ENCODE results near the gene KLK4. TPM values are rescaled to one million over a fixed set of nuclear protein-coding genes. Genes with fewer than 3 reads are reported as not detected.

The KLK4 gene
- under 1 TPM; 0.06 to 0.18 TPM for polyA plus RNA-seq

GRCh38 chr19:50911206-50912101, at the start of gene KLK4:
KLK4 (minus strand) TSS chr19:50911395; CDS start chr19:50910738, 657 bp downstream.
- no peaks in the 10 kb centered on the region for H3K36me3 ChIP-seq (ENCODE audit: control insufficient read depth in 2 of 2, insufficient read depth in 2 of 2, low read length in 1 of 2)
- H3K27me3 ChIP-seq (ENCODE audit: control insufficient read depth in 1 of 2, insufficient read depth in 2 of 2, low read length in 2 of 2) = peaks cover 0 to 11% of the 10 kb centered on the region in 2 donors
- no peak within 1 kb of the TSS for H3K4me3 ChIP-seq (ENCODE audit: low read depth in 1 of 2, low read length in 2 of 2)
- 53 to 69% methylated on average over 9 of the region's 9 CpGs for WGBS, 2 donors
- H3K4me1 ChIP-seq (ENCODE audit: control insufficient read depth in 2 of 2, insufficient read depth in 2 of 2, low read length in 1 of 2) = peaks cover 0 to 4% of the 10 kb centered on the region in 2 donors
- H3K9me3 ChIP-seq (ENCODE audit: control insufficient read depth in 2 of 2, insufficient read depth in 1 of 2, low read depth in 1 of 2, low read length in 1 of 2) = no peaks in the 10 kb centered on the region
- no peak within 1 kb of the TSS for H3K27ac ChIP-seq (ENCODE audit: low read depth in 2 of 2, low read length in 1 of 2)

- no peak overlapping the region for H3K4me3 ChIP-seq (ENCODE audit: low read depth in 1 of 2, low read length in 2 of 2)
- H3K9me3 ChIP-seq (ENCODE audit: control insufficient read depth in 2 of 2, insufficient read depth in 1 of 2, low read depth in 1 of 2, low read length in 1 of 2) = peaks cover 0 to 7% of the 10 kb centered on the region in 2 donors
- H3K27me3 ChIP-seq (ENCODE audit: control insufficient read depth in 1 of 2, insufficient read depth in 2 of 2, low read length in 2 of 2) = no peaks in the 10 kb centered on the region
- no peaks in the 10 kb centered on the region for H3K36me3 ChIP-seq (ENCODE audit: control insufficient read depth in 2 of 2, insufficient read depth in 2 of 2, low read length in 1 of 2)
- 41% methylated on average over 6 to 8 of the region's 9 CpGs for WGBS, 2 donors
- no peaks in the 10 kb centered on the region for H3K4me1 ChIP-seq (ENCODE audit: control insufficient read depth in 2 of 2, insufficient read depth in 2 of 2, low read length in 1 of 2)
- H3K27ac ChIP-seq (ENCODE audit: low read depth in 2 of 2, low read length in 1 of 2) = no peak overlapping the region
These were observed 48.7 kb upstream of the KLK4 start for GRCh38 chr19:50959731-50960500.

- Histone ChIP-seq H3K4me3 (ENCODE audit: low read depth in 1 of 2, low read length in 2 of 2) (no peak overlapping the region), H3K4me1 (ENCODE audit: control insufficient read depth in 2 of 2, insufficient read depth in 2 of 2, low read length in 1 of 2) (peaks cover 0 to 2% of the 10 kb centered on the region in 2 donors), H3K27me3 (ENCODE audit: control insufficient read depth in 1 of 2, insufficient read depth in 2 of 2, low read length in 2 of 2) (no peaks in the 10 kb centered on the region), H3K36me3 (ENCODE audit: control insufficient read depth in 2 of 2, insufficient read depth in 2 of 2, low read length in 1 of 2) (no peaks in the 10 kb centered on the region), H3K27ac (ENCODE audit: low read depth in 2 of 2, low read length in 1 of 2) (no peak overlapping the region), H3K9me3 (ENCODE audit: control insufficient read depth in 2 of 2, insufficient read depth in 1 of 2, low read depth in 1 of 2, low read length in 1 of 2) (peaks cover 0 to 2% of the 10 kb centered on the region in 2 donors)
- WGBS, 2 donors = 68 to 81% methylated on average over 8 of the region's 8 CpGs
These were observed 46.4 kb upstream of the KLK4 start for GRCh38 chr19:50957587-50957986.

GRCh38 chr19:50952910-50953309, 41.7 kb upstream of the KLK4 start, which contains the start of gene KLK5:
KLK5 (minus strand) TSS chr19:50953038; CDS start chr19:50952657, 381 bp downstream.
- Histone ChIP-seq H3K4me1 (ENCODE audit: control insufficient read depth in 2 of 2, insufficient read depth in 2 of 2, low read length in 1 of 2) (peaks cover 0 to 2% of the 10 kb centered on the region in 2 donors), H3K9me3 (ENCODE audit: control insufficient read depth in 2 of 2, insufficient read depth in 1 of 2, low read depth in 1 of 2, low read length in 1 of 2) (no peaks in the 10 kb centered on the region), H3K27me3 (ENCODE audit: control insufficient read depth in 1 of 2, insufficient read depth in 2 of 2, low read length in 2 of 2) (no peaks in the 10 kb centered on the region), H3K27ac (ENCODE audit: low read depth in 2 of 2, low read length in 1 of 2) (no peak within 1 kb of the TSS), H3K36me3 (ENCODE audit: control insufficient read depth in 2 of 2, insufficient read depth in 2 of 2, low read length in 1 of 2) (no peaks in the 10 kb centered on the region), H3K4me3 (ENCODE audit: low read depth in 1 of 2, low read length in 2 of 2) (peak within 1 kb of the TSS in 1 of 2 donors; percentile 28)
- 7 to 15% methylated on average over 7 of the region's 7 CpGs for WGBS, 2 donors

- H3K4me1 ChIP-seq (ENCODE audit: control insufficient read depth in 2 of 2, insufficient read depth in 2 of 2, low read length in 1 of 2) = peaks cover 0 to 2% of the 10 kb centered on the region in 2 donors
- no peaks in the 10 kb centered on the region for H3K36me3 ChIP-seq (ENCODE audit: control insufficient read depth in 2 of 2, insufficient read depth in 2 of 2, low read length in 1 of 2)
- no peak overlapping the region for H3K4me3 ChIP-seq (ENCODE audit: low read depth in 1 of 2, low read length in 2 of 2)
- no peaks in the 10 kb centered on the region for H3K9me3 ChIP-seq (ENCODE audit: control insufficient read depth in 2 of 2, insufficient read depth in 1 of 2, low read depth in 1 of 2, low read length in 1 of 2)
- H3K27me3 ChIP-seq (ENCODE audit: control insufficient read depth in 1 of 2, insufficient read depth in 2 of 2, low read length in 2 of 2) = no peaks in the 10 kb centered on the region
- no peak overlapping the region for H3K27ac ChIP-seq (ENCODE audit: low read depth in 2 of 2, low read length in 1 of 2)
- 62 to 73% methylated on average over 17 to 19 of the region's 19 CpGs for WGBS, 2 donors
These were observed 38.7 kb upstream of the KLK4 start for GRCh38 chr19:50949861-50950260.

- Histone ChIP-seq H3K27ac (ENCODE audit: low read depth in 2 of 2, low read length in 1 of 2) (no peak overlapping the region), H3K4me1 (ENCODE audit: control insufficient read depth in 2 of 2, insufficient read depth in 2 of 2, low read length in 1 of 2) (no peaks in the 10 kb centered on the region), H3K36me3 (ENCODE audit: control insufficient read depth in 2 of 2, insufficient read depth in 2 of 2, low read length in 1 of 2) (no peaks in the 10 kb centered on the region), H3K4me3 (ENCODE audit: low read depth in 1 of 2, low read length in 2 of 2) (no peak overlapping the region), H3K9me3 (ENCODE audit: control insufficient read depth in 2 of 2, insufficient read depth in 1 of 2, low read depth in 1 of 2, low read length in 1 of 2) (no peaks in the 10 kb centered on the region), H3K27me3 (ENCODE audit: control insufficient read depth in 1 of 2, insufficient read depth in 2 of 2, low read length in 2 of 2) (no peaks in the 10 kb centered on the region)
- WGBS, 2 donors = 80 to 81% methylated on average over 4 of the region's 4 CpGs
These were observed 35.9 kb upstream of the KLK4 start for GRCh38 chr19:50947123-50947522.

- no peaks in the 10 kb centered on the region for H3K36me3 ChIP-seq (ENCODE audit: control insufficient read depth in 2 of 2, insufficient read depth in 2 of 2, low read length in 1 of 2)
- no peaks in the 10 kb centered on the region for H3K9me3 ChIP-seq (ENCODE audit: control insufficient read depth in 2 of 2, insufficient read depth in 1 of 2, low read depth in 1 of 2, low read length in 1 of 2)
- no peaks in the 10 kb centered on the region for H3K4me1 ChIP-seq (ENCODE audit: control insufficient read depth in 2 of 2, insufficient read depth in 2 of 2, low read length in 1 of 2)
- H3K27me3 ChIP-seq (ENCODE audit: control insufficient read depth in 1 of 2, insufficient read depth in 2 of 2, low read length in 2 of 2) = no peaks in the 10 kb centered on the region
- WGBS, 2 donors = 69 to 73% methylated on average over 4 of the region's 4 CpGs
- H3K4me3 ChIP-seq (ENCODE audit: low read depth in 1 of 2, low read length in 2 of 2) = no peak overlapping the region
- no peak overlapping the region for H3K27ac ChIP-seq (ENCODE audit: low read depth in 2 of 2, low read length in 1 of 2)
These were observed 33.6 kb upstream of the KLK4 start for GRCh38 chr19:50944795-50945194.

GRCh38 chr19:50943074-50943828, 32.1 kb upstream of the KLK4 start:
- Histone ChIP-seq H3K27ac (ENCODE audit: low read depth in 2 of 2, low read length in 1 of 2) (peak overlapping the region; percentile 61 to 87), H3K4me1 (ENCODE audit: control insufficient read depth in 2 of 2, insufficient read depth in 2 of 2, low read length in 1 of 2) (no peaks in the 10 kb centered on the region), H3K9me3 (ENCODE audit: control insufficient read depth in 2 of 2, insufficient read depth in 1 of 2, low read depth in 1 of 2, low read length in 1 of 2) (no peaks in the 10 kb centered on the region), H3K36me3 (ENCODE audit: control insufficient read depth in 2 of 2, insufficient read depth in 2 of 2, low read length in 1 of 2) (no peaks in the 10 kb centered on the region), H3K4me3 (ENCODE audit: low read depth in 1 of 2, low read length in 2 of 2) (no peak overlapping the region), H3K27me3 (ENCODE audit: control insufficient read depth in 1 of 2, insufficient read depth in 2 of 2, low read length in 2 of 2) (no peaks in the 10 kb centered on the region)
- WGBS, 2 donors = 68 to 70% methylated on average over 10 of the region's 10 CpGs

- H3K27me3 ChIP-seq (ENCODE audit: control insufficient read depth in 1 of 2, insufficient read depth in 2 of 2, low read length in 2 of 2) = no peaks in the 10 kb centered on the region
- H3K4me1 ChIP-seq (ENCODE audit: control insufficient read depth in 2 of 2, insufficient read depth in 2 of 2, low read length in 1 of 2) = no peaks in the 10 kb centered on the region
- WGBS, 2 donors = 67 to 83% methylated on average over 2 of the region's 2 CpGs
- no peaks in the 10 kb centered on the region for H3K36me3 ChIP-seq (ENCODE audit: control insufficient read depth in 2 of 2, insufficient read depth in 2 of 2, low read length in 1 of 2)
- no peak overlapping the region for H3K27ac ChIP-seq (ENCODE audit: low read depth in 2 of 2, low read length in 1 of 2)
- H3K4me3 ChIP-seq (ENCODE audit: low read depth in 1 of 2, low read length in 2 of 2) = no peak overlapping the region
- H3K9me3 ChIP-seq (ENCODE audit: control insufficient read depth in 2 of 2, insufficient read depth in 1 of 2, low read depth in 1 of 2, low read length in 1 of 2) = no peaks in the 10 kb centered on the region
These were observed 28.4 kb upstream of the KLK4 start for GRCh38 chr19:50939596-50939995.

Data from esophagus (tissue), 2 donors.